GM19099 (cell line): ENCODE results near the gene TXLNB.

Experiments used
- POLR2A ChIP-seq: IDR thresholded peaks from 3 replicates; pipeline ENCODE4 v1.6.1; 2011; ENCODE audit warnings: low read depth; ENCODE audit not compliant: insufficient read length; ENCODE audit errors: extremely low read depth

Gene TXLNB

DNA sequence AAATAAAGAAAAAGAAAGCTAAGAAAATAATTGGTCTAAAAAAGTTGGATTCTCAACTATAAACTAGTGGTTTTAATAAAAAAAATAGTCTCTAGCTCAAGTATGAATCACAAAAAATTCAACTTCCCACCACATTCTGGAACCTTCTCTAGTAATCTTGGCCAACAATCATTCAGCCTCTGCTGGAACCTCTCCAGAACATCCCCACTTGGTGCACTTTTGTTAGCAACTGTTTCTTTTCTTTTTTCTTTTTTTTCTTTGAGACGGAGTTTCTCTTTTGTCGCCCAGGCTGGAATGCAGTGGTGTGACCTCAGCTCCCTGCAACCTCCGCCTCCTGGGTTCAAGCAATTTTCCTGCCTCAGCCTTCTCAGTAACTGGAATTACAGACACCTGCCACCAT is 35.7 kb downstream of the TXLNB start:
- TF ChIP-seq POLR2A = no peak

DNA sequence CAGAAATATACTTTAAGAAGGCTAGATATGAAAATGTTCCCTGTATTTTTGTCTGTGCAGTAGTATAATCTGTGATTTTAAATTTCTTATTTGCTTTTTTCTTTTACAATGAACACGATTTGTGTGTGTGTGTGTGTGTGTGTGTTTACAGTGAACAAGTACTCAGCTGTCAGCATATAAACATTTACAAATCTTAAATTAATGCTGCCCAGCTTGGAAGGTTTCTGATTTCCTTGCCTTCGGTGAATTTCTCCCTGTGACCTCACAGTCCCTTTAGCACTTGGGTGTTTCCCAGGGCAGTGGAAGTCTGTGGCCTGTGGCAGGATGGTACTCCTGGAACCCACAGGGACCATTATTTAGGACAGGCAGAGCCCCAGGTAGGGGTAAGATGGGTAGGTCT is 37.6 kb downstream of the TXLNB start:
- TF ChIP-seq POLR2A = no peak

DNA sequence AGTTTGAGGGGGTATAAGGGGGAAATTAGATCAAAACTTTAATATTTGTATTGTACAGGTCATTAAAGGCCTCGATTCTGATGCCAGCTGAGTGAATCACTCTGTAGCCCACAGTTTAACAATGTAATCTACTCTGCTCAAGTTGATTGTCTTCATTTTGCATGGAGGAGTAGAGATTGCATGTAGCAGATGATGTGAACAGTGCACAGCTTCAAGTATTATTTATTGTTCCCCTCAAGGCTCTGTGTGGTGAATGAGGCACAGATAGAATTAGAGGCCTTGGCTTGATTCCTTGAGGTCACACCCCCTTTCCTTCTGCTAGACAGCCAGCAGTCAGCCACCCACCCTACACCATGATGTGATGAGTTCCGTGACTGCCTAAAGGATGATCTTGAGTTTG is 38.1 kb downstream of the TXLNB start:
- no peak for TF ChIP-seq POLR2A

DNA sequence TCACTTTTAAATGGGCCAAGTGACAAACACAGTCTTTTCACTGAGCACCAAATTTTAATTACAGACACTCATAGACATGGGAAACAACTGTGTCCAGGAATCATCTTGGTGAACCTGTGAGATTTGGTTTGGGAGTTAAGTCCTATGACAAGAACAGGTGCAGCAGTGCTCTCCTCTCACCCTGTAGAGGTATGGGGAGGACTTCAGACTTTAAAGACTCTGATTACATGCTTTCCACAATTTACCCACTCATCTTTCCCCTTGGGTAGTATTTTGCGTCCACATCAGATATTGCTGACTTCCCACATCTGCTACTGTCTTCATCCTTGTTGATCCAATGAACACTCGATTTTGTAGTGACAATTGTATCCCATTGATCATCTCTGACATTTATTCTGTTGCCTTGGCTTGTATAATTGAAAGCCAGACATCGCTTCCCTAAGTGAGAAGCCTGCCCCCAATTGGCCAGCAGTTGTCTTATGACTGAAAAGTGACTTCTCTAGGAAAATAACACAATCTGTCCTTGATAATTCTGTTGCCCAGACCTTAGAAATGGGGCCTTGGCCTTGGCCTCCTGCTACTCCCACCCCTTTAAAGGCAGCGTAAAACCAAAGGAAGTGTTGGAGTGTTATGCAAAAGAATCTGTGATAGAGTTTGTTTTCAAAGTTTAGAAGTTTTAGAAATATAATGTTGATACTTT is 40.0 kb downstream of the TXLNB start:
- TF ChIP-seq POLR2A = no peak

DNA sequence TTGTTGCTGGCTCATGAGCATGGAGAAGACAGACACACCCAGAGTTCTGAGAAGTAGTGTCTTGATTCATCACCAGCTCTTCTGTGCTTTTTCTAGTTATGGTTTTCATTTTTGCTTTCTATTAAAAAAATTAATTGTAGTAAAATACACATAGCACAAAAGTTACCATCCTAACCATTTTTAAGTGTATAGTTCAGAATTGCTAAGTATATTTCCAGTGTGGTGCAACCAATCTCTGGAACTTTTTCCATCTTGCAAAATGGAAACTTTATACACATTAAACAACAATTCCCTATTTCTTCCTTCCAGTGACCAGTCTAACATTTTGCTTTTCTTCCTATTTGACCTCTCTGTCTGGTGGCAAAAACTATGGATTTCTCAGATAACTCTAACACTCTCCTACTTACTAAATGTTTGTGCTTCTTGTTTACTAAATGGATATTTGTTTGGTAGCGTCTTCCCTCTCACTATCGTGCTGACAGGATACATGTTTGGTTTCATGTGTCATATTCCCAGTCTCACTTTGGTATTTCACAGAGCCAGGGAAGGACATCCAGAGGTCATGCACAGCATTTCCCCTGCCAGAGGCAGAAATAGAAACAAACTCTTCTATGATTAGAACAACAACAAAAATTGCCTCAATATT is 40.6 kb downstream of the TXLNB start:
- TF ChIP-seq POLR2A = no peak

DNA sequence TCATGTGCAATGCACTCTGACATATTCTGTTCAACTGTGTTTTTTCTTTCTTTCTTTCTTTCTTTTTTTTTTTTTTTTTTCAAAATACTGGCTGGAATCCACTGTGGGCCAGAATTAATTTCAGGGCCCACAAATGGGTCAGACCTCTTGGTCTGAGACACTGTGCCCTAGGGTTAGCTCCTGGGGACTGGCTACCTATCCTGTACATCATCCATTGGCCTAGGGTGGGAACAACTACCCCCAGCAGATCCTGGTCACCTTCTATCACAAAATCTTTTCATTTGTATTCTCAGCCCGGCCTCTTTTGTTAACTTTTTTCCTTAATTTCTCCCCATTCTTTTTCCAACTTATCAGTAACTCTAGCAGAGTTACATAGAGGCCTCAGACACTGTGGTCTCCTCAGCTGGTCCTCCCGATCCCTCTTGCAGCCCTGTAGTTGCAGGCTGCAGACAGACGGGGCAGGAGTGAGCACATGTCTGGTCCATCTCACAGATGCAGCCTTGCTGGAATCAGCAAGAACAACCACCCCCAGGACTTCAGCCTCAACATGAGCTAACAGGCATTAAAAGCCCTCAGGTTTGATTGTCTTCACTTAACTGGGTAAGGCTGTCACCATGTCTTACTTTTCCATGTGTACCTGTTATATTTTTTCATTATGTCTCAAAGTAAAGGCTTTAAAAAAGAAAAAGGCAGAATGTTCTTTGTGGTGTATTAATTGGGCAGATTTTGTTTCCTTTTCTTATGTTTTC is 41.3 kb downstream of the TXLNB start:
- TF ChIP-seq POLR2A = no peak

DNA sequence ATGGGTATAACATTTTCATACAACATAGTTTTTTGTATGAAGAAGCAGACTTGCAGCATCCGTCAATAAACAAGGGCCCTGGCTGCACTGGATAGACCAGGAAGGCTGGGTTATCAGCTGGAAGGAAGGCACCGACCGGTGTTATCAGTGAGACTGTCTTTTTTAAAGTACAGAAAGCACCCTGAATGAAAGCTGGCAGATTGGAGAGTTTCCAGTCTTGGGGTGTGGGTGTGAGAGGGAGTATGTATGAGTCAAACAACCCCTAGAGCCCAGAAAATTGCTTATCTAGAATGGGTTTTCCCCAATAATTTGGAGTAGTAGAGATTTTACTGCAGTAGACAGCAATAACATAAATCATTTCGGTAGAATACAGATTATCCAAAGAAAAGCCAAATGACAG is 42.4 kb downstream of the TXLNB start:
- TF ChIP-seq POLR2A = no peak

DNA sequence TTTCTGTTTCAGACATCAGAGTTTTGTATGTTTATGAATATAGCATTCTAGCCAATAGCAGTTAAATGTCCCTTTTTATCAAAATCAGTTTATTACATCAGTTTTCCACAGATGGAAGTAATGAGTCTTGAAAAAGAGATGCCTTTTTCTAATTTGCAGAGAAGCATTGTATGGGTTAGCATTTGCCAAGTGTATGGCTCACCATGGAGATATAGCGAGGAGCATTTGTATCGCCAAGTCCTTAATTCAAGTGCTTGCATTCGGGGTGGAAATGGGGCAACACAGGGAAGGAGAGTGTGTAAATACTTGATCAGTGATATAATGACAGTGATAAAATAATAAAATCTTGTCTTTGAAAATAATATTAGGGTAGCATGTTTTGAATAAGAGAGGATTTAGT is 42.9 kb downstream of the TXLNB start:
- no peak for TF ChIP-seq POLR2A

DNA sequence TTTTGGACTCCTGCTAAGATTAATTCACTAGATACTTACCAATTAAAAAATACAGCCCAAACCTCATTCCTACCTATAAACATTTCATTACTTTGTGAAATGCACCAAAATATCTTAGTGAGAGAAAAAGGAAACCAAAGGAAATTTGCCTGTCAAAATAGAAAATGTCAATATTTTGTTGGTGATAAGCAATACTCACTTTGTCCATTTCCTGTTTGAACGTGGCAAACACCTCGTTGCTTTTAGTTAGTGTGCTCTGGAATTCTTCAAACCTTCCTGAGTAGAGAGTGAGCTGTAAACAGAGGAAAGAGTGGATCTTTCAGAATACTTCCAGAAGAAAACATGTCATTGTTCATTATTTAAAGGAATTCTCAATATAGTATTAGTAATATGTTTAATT is 44.2 kb downstream of the TXLNB start:
- no peak for TF ChIP-seq POLR2A

DNA sequence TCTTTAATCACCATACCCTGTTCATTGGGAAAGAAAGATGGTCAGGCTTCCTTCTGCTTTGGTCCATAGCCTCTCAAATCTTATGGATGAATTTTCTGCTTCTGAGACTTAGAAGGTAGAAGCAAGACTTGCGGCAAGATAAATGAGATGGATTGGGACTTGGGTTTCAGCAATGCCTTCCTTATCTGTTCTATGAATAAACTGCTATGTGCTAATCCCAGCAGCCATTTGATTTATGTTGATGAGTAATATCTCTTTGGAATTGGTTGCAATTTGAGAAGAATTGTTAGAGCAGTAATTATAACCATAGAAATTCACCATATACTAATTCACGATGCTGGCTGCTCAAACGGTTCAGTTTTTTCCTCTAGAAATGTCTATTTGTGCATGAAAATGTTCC is 48.3 kb downstream of the TXLNB start:
- TF ChIP-seq POLR2A = no peak

DNA sequence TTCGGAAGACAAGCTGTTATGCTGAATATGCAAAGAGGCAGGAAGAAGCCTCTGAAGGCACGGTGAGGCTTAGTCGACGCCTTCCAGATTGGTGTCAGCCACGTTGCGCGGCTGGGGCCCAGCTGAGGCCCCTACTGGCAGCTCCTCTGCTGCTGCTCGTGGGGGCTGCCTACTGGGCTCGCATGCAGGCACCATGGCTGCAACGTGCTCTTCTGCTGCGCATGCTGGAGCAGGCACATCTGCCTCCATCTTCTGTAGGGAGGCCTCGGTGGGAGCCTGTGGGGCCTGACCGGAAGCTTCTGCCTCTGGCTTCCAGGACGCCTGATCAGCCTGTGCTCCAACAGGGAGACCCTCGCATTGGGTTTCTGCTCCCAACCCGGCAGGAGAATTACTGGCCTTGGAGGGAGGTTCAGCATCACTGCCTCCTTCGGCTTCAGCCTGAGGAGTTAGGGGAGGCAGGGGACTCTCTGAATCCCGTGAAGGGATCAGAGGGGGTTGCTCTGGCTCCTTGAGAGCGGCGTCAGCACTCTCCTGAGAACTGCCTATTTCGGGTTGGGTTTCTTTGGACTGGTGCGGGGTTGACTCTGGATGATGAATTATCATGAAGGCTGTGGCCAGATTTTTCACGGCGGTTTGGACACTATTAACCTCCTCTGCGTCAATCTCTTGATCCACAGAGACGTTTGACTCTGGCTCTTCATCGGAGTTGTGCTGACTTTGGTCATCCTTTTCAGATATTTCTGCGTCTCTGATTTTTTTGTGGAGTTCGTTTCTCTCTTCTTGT is 49.1 kb downstream of the TXLNB start:
- no peak for TF ChIP-seq POLR2A

DNA sequence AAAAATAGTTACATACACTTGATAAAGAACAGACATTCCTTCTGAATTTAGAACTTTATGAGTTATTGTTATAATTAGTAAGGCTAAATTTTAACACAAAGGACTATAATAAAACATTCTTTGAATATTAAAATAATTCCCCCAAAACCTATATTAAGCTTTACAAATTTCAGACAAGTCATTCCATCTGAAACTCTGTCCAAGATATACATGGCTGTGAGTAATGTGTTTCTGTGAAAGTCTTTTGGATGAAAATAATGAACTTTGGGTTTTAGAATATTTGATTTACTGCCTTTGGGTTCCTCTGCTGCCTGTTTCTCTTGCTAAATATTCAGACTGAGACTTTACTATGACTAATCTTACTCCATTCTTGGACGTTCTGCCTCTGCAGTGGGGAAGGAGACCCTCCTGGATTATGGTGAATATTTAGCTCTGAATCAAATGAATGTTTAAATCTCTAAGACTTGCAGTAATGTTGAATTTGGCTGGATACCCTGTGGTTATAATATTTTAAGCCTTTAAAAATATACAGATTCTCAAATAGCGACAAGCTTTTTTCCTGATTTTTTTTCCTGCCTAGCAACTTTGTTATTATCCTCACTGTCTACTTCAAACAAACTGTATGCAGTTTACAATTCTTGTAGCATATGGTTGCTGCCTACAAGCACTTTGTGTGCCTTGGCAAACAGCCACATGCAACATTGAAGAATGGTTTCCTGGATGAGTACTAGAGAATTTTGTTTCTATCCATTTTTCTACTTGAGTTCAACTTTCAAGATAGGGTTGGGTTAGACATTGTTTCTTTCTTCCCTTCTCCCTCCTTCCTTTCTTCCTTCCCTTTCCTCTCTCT is 51.4 kb downstream of the TXLNB start:
- no peak for TF ChIP-seq POLR2A

DNA sequence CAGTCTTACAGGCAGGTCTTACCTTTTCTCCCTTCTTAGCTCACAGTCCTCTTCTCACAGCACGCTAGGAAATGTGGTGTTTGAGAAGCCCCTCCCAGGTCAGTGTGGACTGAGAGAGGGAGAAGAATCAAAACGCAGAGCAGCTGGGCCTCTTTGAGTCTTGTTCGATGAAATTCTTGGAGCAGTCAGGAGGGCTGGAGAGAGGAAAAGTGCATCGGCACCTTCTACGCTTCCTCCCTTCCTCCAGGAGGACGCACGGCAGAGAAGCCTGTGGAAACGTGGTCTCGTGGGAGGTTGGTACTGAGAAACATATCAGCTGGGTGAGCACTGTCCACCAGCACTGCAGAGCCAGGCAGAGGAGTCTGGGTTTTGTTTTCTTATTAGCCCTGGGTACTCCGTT is 52.7 kb downstream of the TXLNB start:
- no peak for TF ChIP-seq POLR2A

DNA sequence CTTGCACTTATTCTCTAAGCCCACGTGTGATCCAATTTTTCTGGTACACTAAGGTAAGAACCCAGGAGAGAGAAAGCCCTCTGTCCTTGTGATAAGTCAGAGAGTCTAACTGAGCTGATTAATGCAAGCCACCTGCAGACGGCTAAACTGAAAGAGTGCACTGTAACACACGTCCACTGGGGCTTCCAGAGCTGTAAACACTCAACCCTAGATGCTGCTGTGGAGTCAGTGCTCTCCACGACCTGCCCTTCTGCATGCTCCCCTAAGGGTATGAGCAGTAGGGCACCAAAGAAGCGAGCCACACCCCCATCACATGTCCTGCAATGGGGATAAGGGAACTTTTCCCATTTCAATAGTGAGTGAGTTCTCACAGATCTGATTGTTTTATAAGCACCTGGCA is 55.7 kb downstream of the TXLNB start:
- TF ChIP-seq POLR2A = no peak
